Activated T-cell treated with anti-CD3 and anti-CD28 coated beads, Interleukin-2, amount 50 U/mL, for 4 hours (primary cell): ENCODE measurements around the gene FNDC5. TPM values are rescaled to one million over a fixed set of nuclear protein-coding genes. Genes with fewer than 3 reads are reported as not detected.
"Not testable (repeated sequence)": the region's sequence is repeated elsewhere in the genome, so short reads cannot be mapped to it uniquely, and the experiment has no call there.

Experiments
- ATAC-seq, 2 donors: fragments of 200-7000 bp; cut with Tn5 transposase; one replicate each; pipeline ENCODE4 v1.10.0; 2021
- DNase-seq: peaks from one replicate; pipeline ENCODE4 v3.0.0-alpha.2; 2020
- H3K27me3 Mint-ChIP-seq: one replicate; pipeline ENCODE4 v1.8.0; 2021; ENCODE audit warnings: low read depth, mixed read lengths
- H3K36me3 Mint-ChIP-seq: one replicate; pipeline ENCODE4 v1.8.0; 2022; ENCODE audit warnings: mixed read lengths; ENCODE audit not compliant: insufficient read depth
- H3K4me1 Mint-ChIP-seq: one replicate; pipeline ENCODE4 v1.8.0; 2021; ENCODE audit warnings: low read depth, mixed read lengths
- H3K4me3 Mint-ChIP-seq: one replicate; pipeline ENCODE4 v1.8.0; 2021; ENCODE audit warnings: mild to moderate bottlenecking, moderate library complexity, mixed read lengths
- H3K9me3 Mint-ChIP-seq: one replicate; pipeline ENCODE4 v1.8.0; 2021; ENCODE audit warnings: mixed read lengths
- total RNA-seq, 3 donors: library from RNA; stranded (reverse); gene quantifications; one replicate each; pipeline ENCODE4 v1.2.1, GENCODE V29; 2021

Gene FNDC5
- not detected for total RNA-seq

GRCh38 chr1:32870615-32871363, at the start of gene FNDC5:
Gene FNDC5 (minus strand): TSS chr1:32870912.
- no peaks in the 10 kb centered on the region for H3K9me3 Mint-ChIP-seq
- DNase-seq (no peak), ATAC-seq (peak; percentile 31 to 41)
- peaks cover 9% of the 10 kb centered on the region for H3K36me3 Mint-ChIP-seq
- peaks cover 20% of the 10 kb centered on the region for H3K4me1 Mint-ChIP-seq
- peaks cover 42% of the 10 kb centered on the region for H3K27me3 Mint-ChIP-seq
- peak within 1 kb of the TSS; percentile 73 for H3K4me3 Mint-ChIP-seq

GRCh38 chr1:32919811-32920733, 49.4 kb upstream of the FNDC5 start:
- Mint-ChIP-seq H3K9me3 (no peaks in the 10 kb centered on the region), H3K4me3 (no peak overlapping the region), H3K27me3 (peaks cover 79% of the 10 kb centered on the region), H3K36me3 (no peaks in the 10 kb centered on the region), H3K4me1 (peaks cover 14% of the 10 kb centered on the region)
- DNase-seq (no peak), ATAC-seq (no peak)

GRCh38 chr1:32918179-32918578, 47.5 kb upstream of the FNDC5 start:
- ATAC-seq (no peak), DNase-seq (no peak)
- H3K27me3 Mint-ChIP-seq = peaks cover 61% of the 10 kb centered on the region
- no peaks in the 10 kb centered on the region for H3K36me3 Mint-ChIP-seq
- peaks cover 2% of the 10 kb centered on the region for H3K4me1 Mint-ChIP-seq
- no peaks in the 10 kb centered on the region for H3K9me3 Mint-ChIP-seq
- H3K4me3 Mint-ChIP-seq = no peak overlapping the region

GRCh38 chr1:32917521-32917920, 46.8 kb upstream of the FNDC5 start:
- no peak overlapping the region for H3K4me3 Mint-ChIP-seq

GRCh38 chr1:32915766-32916706, 45.3 kb upstream of the FNDC5 start:
- ATAC-seq (no peak), DNase-seq (no peak)
- Mint-ChIP-seq H3K27me3 (peaks cover 40% of the 10 kb centered on the region), H3K36me3 (no peaks in the 10 kb centered on the region), H3K4me3 (no peak overlapping the region), H3K9me3 (no peaks in the 10 kb centered on the region), H3K4me1 (peaks cover 2% of the 10 kb centered on the region)

More at GRCh38 chr1:32917521-32917920, 46.8 kb upstream of the FNDC5 start:
- H3K4me1 Mint-ChIP-seq = peaks cover 2% of the 10 kb centered on the region
- DNase-seq = no peak
- peaks cover 55% of the 10 kb centered on the region for H3K27me3 Mint-ChIP-seq
- no peaks in the 10 kb centered on the region for H3K9me3 Mint-ChIP-seq
- no peaks in the 10 kb centered on the region for H3K36me3 Mint-ChIP-seq
- no peak for ATAC-seq

GRCh38 chr1:32910319-32910718, 39.6 kb upstream of the FNDC5 start:
- Mint-ChIP-seq H3K4me3 (no peak overlapping the region), H3K4me1 (no peaks in the 10 kb centered on the region), H3K36me3 (no peaks in the 10 kb centered on the region), H3K27me3 (no peaks in the 10 kb centered on the region), H3K9me3 (no peaks in the 10 kb centered on the region)
- ATAC-seq (no peak), DNase-seq (no peak)

- DNase-seq (no peak), ATAC-seq (no peak)
- Mint-ChIP-seq H3K4me1 (no peaks in the 10 kb centered on the region), H3K36me3 (no peaks in the 10 kb centered on the region), H3K9me3 (no peaks in the 10 kb centered on the region), H3K27me3 (peaks cover 10% of the 10 kb centered on the region), H3K4me3 (no peak overlapping the region)
These were observed 36.7 kb upstream of the FNDC5 start for GRCh38 chr1:32907435-32907834.

GRCh38 chr1:32906654-32907053, 35.9 kb upstream of the FNDC5 start:
- Mint-ChIP-seq H3K36me3 (no peaks in the 10 kb centered on the region), H3K9me3 (no peaks in the 10 kb centered on the region), H3K4me3 (no peak overlapping the region), H3K4me1 (peaks cover under 1% of the 10 kb centered on the region), H3K27me3 (peaks cover 17% of the 10 kb centered on the region)
- DNase-seq (no peak), ATAC-seq (no peak)

GRCh38 chr1:32905588-32905987, 34.9 kb upstream of the FNDC5 start:
- not testable (repeated sequence) for H3K36me3 Mint-ChIP-seq, DNase-seq

GRCh38 chr1:32904797-32905196, 34.1 kb upstream of the FNDC5 start:
- Mint-ChIP-seq H3K4me3 (no peak overlapping the region), H3K9me3 (no peaks in the 10 kb centered on the region), H3K4me1 (peaks cover 7% of the 10 kb centered on the region), H3K36me3 (no peaks in the 10 kb centered on the region), H3K27me3 (peaks cover 31% of the 10 kb centered on the region)
- DNase-seq (no peak), ATAC-seq (no peak)

More at GRCh38 chr1:32905588-32905987, 34.9 kb upstream of the FNDC5 start:
- not testable (repeated sequence) for H3K4me1 Mint-ChIP-seq, H3K4me3 Mint-ChIP-seq, ATAC-seq, H3K9me3 Mint-ChIP-seq
- peaks cover 23% of the 10 kb centered on the region for H3K27me3 Mint-ChIP-seq

- no peak overlapping the region for H3K4me3 Mint-ChIP-seq
- peaks cover 7% of the 10 kb centered on the region for H3K4me1 Mint-ChIP-seq
- H3K27me3 Mint-ChIP-seq = peaks cover 35% of the 10 kb centered on the region
- no peaks in the 10 kb centered on the region for H3K9me3 Mint-ChIP-seq
- H3K36me3 Mint-ChIP-seq = no peaks in the 10 kb centered on the region
- ATAC-seq = no peak
- DNase-seq = no peak
These were observed 33.5 kb upstream of the FNDC5 start for GRCh38 chr1:32903991-32904785.

GRCh38 chr1:32902535-32902920, 31.8 kb upstream of the FNDC5 start:
- ATAC-seq (no peak), DNase-seq (no peak)
- no peaks in the 10 kb centered on the region for H3K36me3 Mint-ChIP-seq
- no peaks in the 10 kb centered on the region for H3K9me3 Mint-ChIP-seq
- H3K4me1 Mint-ChIP-seq = peaks cover 7% of the 10 kb centered on the region
- H3K4me3 Mint-ChIP-seq = peak overlapping the region; percentile 69
- peaks cover 43% of the 10 kb centered on the region for H3K27me3 Mint-ChIP-seq

- DNase-seq (no peak), ATAC-seq (no peak)
- peaks cover 7% of the 10 kb centered on the region for H3K4me1 Mint-ChIP-seq
- H3K27me3 Mint-ChIP-seq = peaks cover 48% of the 10 kb centered on the region
- H3K36me3 Mint-ChIP-seq = no peaks in the 10 kb centered on the region
- H3K4me3 Mint-ChIP-seq = peak overlapping the region; percentile 69
- H3K9me3 Mint-ChIP-seq = no peaks in the 10 kb centered on the region
These were observed 31.3 kb upstream of the FNDC5 start for GRCh38 chr1:32901823-32902534.
